Measurements from ENCODE around the gene TMUB2. TPM values are rescaled to one million over a fixed set of nuclear protein-coding genes. Genes with fewer than 3 reads are reported as not detected.

Gene TMUB2
- total and polyA plus RNA-seq, 2 donors from 2014 or later = 37.7 to 39.2 TPM

GRCh38 chr17:44192750-44193149, 6.0 kb downstream of the TMUB2 start:
- H3K36me3 ChIP-seq (ENCODE audit: control insufficient read depth in 2 of 3, insufficient read depth in 3 of 3, low read length in 3 of 3) = peaks cover 7 to 36% (median 23%) of the 10 kb centered on the region in 3 donors
- H3K4me1 ChIP-seq (ENCODE audit: control insufficient read depth in 2 of 3, insufficient read depth in 2 of 3, low read depth in 1 of 3, low read length in 3 of 3) = peaks cover under 1 to 8% (median 7%) of the 10 kb centered on the region in 3 donors
- intact Hi-C loops (cut with DNase I) = no loop called here
- H3K27me3 ChIP-seq (ENCODE audit: control insufficient read depth, insufficient read depth, low read length) = no peaks in the 10 kb centered on the region
- no peak for TF ChIP-seq CTCF (IDR thresholded peaks at IDR 0.05; ENCODE audit: borderline replicate concordance, extremely low read depth, insufficient read depth)
- H3K4me3 ChIP-seq (ENCODE audit: low read length in 3 of 3) = no peak overlapping the region
- no peaks in the 10 kb centered on the region for H3K9me3 ChIP-seq (ENCODE audit: control insufficient read depth in 2 of 3, insufficient read depth in 1 of 3, low read length in 3 of 3)
- no peak overlapping the region for H3K9ac ChIP-seq (ENCODE audit: low read length in 3 of 3)
- no peak overlapping the region for H3K27ac ChIP-seq (ENCODE audit: low read depth in 2 of 2, low read length in 2 of 2)
- no peak for DNase-seq
- no peak for FAIRE-seq

GRCh38 chr17:44193326-44194084, 6.7 kb downstream of the TMUB2 start:
- Histone ChIP-seq H3K4me1 (ENCODE audit: control insufficient read depth in 2 of 3, insufficient read depth in 2 of 3, low read depth in 1 of 3, low read length in 3 of 3) (peaks cover 0 to 8% (median 8%) of the 10 kb centered on the region in 3 donors), H3K27ac (ENCODE audit: low read depth in 2 of 2, low read length in 2 of 2) (no peak overlapping the region), H3K4me3 (ENCODE audit: low read length in 3 of 3) (no peak overlapping the region), H3K9me3 (ENCODE audit: control insufficient read depth in 2 of 3, insufficient read depth in 1 of 3, low read length in 3 of 3) (no peaks in the 10 kb centered on the region), H3K36me3 (ENCODE audit: control insufficient read depth in 2 of 3, insufficient read depth in 3 of 3, low read length in 3 of 3) (peaks cover 7 to 36% (median 23%) of the 10 kb centered on the region in 3 donors), H3K27me3 (ENCODE audit: control insufficient read depth, insufficient read depth, low read length) (no peaks in the 10 kb centered on the region), H3K9ac (ENCODE audit: low read length in 3 of 3) (no peak overlapping the region)
- intact Hi-C loops (cut with DNase I) = no loop called here
- no peak for TF ChIP-seq CTCF (IDR thresholded peaks at IDR 0.05; ENCODE audit: borderline replicate concordance, extremely low read depth, insufficient read depth)
- no peak for FAIRE-seq
- DNase-seq = no peak

GRCh38 chr17:44197107-44197506, 10.3 kb downstream of the TMUB2 start:
- Histone ChIP-seq H3K4me1 (ENCODE audit: control insufficient read depth in 2 of 3, insufficient read depth in 2 of 3, low read depth in 1 of 3, low read length in 3 of 3) (peaks cover 0 to 12% (median 11%) of the 10 kb centered on the region in 3 donors), H3K4me3 (ENCODE audit: low read length in 3 of 3) (no peak overlapping the region), H3K36me3 (ENCODE audit: control insufficient read depth in 2 of 3, insufficient read depth in 3 of 3, low read length in 3 of 3) (peaks cover 7 to 30% (median 15%) of the 10 kb centered on the region in 3 donors), H3K9me3 (ENCODE audit: control insufficient read depth in 2 of 3, insufficient read depth in 1 of 3, low read length in 3 of 3) (no peaks in the 10 kb centered on the region), H3K27ac (ENCODE audit: low read depth in 2 of 2, low read length in 2 of 2) (no peak overlapping the region), H3K9ac (ENCODE audit: low read length in 3 of 3) (no peak overlapping the region), H3K27me3 (ENCODE audit: control insufficient read depth, insufficient read depth, low read length) (no peaks in the 10 kb centered on the region)
- no peak for TF ChIP-seq CTCF (IDR thresholded peaks at IDR 0.05; ENCODE audit: borderline replicate concordance, extremely low read depth, insufficient read depth)
- no peak for FAIRE-seq
- peak in 1 of 5 donors; percentile 74 for DNase-seq
- intact Hi-C loops (cut with DNase I) = no loop called here

All from kidney (tissue), 14 donors.